LHCN-M2 (cell line): ENCODE measurements around the gene CEP85L. TPM values are rescaled to one million over a fixed set of nuclear protein-coding genes. Genes with fewer than 3 reads are reported as not detected.

ENCODE experiments used
- DNase-seq: peaks from one replicate; pipeline ENCODE4 v3.0.0-alpha.2; 2012; ENCODE audit warnings: low read depth
- total RNA-seq: library from RNA; depleted of rRNA; stranded (reverse); fragments of >200 nt; gene quantifications from 2 replicates; pipeline ENCODE4 v1.2.3, GENCODE V29; 2014

CEP85L gene
- total RNA-seq, 1 experiment from 2014 or later: 10.9 TPM

GRCh38 chr6:118579786-118580185 lies 71.6 kb downstream of the CEP85L start:
- no peak for DNase-seq

GRCh38 chr6:118578617-118579016 lies 72.8 kb downstream of the CEP85L start:
- DNase-seq: no peak

- no peak for DNase-seq
These were observed 73.4 kb downstream of the CEP85L start for GRCh38 chr6:118577972-118578371.

GRCh38 chr6:118574051-118574865 lies 77.1 kb downstream of the CEP85L start:
- peak; percentile 59 for DNase-seq

GRCh38 chr6:118571121-118571520 lies 80.3 kb downstream of the CEP85L start:
- no peak for DNase-seq

- no peak for DNase-seq
These were observed 81.9 kb downstream of the CEP85L start for GRCh38 chr6:118569498-118569897.

- DNase-seq: no peak
These were observed 83.4 kb downstream of the CEP85L start for GRCh38 chr6:118567974-118568373.

- DNase-seq: no peak
These were observed 86.0 kb downstream of the CEP85L start for GRCh38 chr6:118565311-118565960.

GRCh38 chr6:118562959-118563358 lies 88.4 kb downstream of the CEP85L start:
- DNase-seq: peak; percentile 41

GRCh38 chr6:118562248-118562647 lies 89.1 kb downstream of the CEP85L start:
- no peak for DNase-seq

GRCh38 chr6:118559659-118560058 lies 91.7 kb downstream of the CEP85L start:
- DNase-seq: no peak

- no peak for DNase-seq
These were observed 92.8 kb downstream of the CEP85L start for GRCh38 chr6:118558464-118559217.

- DNase-seq: no peak
These were observed 96.7 kb downstream of the CEP85L start for GRCh38 chr6:118554698-118555097.

- DNase-seq: no peak
These were observed 98.3 kb downstream of the CEP85L start for GRCh38 chr6:118553132-118553531.

GRCh38 chr6:118551063-118552053 lies 100.0 kb downstream of the CEP85L start:
- DNase-seq: peak; percentile 68

GRCh38 chr6:118548613-118549012 lies 102.8 kb downstream of the CEP85L start:
- no peak for DNase-seq

- DNase-seq: peak; percentile 12
These were observed 103.3 kb downstream of the CEP85L start, which contains the start of gene PLN for GRCh38 chr6:118548136-118548535. TSS of gene PLN (plus strand) at chr6:118548296. CDS start at chr6:118558922, 10,626 bp downstream.

GRCh38 chr6:118546880-118547218 lies 104.5 kb downstream of the CEP85L start:
- DNase-seq: no peak

GRCh38 chr6:118546164-118546879 lies 105.1 kb downstream of the CEP85L start:
- no peak for DNase-seq

GRCh38 chr6:118544105-118544504 lies 107.3 kb downstream of the CEP85L start:
- no peak for DNase-seq
